ENCODE results near the gene PHF21B.
"Not testable (repeated sequence)": the region's sequence is repeated elsewhere in the genome, so short reads cannot be mapped to it uniquely, and the experiment has no call there.

Gene PHF21B

GRCh38 chr22:44871782-44872181, 138.0 kb downstream of the PHF21B start:
- DNase-seq (ENCODE audit: low read depth), result no peak

GRCh38 chr22:44870021-44870420, 139.8 kb downstream of the PHF21B start:
- DNase-seq (ENCODE audit: low read depth), result no peak

DNA sequence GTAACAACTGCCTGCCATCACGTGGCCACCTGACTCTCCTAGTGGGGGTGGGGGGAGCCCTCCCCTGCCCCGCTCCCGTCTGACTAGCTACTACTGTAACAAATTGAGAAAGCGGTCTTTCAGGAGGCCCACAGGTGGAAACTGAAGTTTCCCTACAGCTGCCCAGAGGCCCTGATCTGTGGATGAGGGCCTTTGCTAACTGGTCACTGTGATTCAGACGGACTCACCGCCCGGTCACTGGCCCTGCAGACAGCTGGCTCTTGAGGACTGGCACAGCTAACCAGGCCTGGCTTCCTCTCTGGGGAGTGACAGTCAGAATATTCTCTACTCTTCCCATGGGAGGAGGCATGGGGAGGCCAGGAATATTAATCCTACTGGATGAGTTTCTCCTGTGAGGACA, 140.6 kb downstream of the PHF21B start:
- DNase-seq (ENCODE audit: low read depth), result no peak

- DNase-seq (ENCODE audit: low read depth), result no peak
Observed at GRCh38 chr22:44865193-44866057, 144.4 kb downstream of the PHF21B start.

DNA sequence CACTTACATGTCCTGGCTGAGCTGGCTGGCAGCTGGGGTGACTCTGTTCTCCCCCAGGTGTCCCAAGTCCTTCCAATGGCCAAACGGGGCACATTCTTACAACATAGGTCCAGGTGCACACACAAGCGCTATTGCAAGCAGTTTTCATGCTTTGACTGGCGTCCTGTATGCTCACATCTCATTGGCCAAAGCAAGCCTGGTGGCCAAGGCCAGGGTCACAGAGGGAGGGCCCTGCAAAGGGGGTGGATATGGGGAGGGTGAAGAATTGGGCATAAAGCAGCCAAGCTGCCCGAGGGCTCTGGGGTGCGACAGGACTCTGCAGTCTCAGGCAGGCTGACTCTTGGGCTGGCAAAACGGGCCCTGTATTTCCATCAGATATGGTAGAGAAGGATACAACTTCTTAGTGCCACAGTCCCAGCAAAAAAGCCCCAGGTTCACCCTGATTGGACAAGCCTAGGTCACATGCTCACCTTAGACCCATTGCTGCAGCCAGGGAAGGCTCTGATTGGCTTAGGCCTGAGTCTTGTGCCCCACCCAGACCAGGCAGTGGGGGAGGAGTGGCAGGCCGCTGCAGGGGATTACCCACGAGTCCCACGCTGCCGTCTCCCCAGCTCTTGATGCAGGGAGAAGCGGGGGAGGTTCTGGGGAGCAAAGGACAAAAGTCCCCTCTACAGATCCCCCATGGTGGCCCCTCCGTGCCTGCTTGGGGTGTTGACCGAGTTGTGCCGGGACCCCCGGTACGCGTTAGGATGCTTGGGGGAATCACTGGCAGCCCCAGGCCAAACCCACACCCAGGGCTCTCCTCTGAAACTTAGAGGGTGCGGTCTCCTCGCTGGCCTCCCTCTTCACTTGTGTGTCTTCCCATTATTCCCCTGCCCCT, 146.6 kb downstream of the PHF21B start:
- DNase-seq (ENCODE audit: low read depth), result no peak

- no peak for DNase-seq (ENCODE audit: low read depth)
Observed at GRCh38 chr22:44862281-44862680, 147.5 kb downstream of the PHF21B start.

DNA sequence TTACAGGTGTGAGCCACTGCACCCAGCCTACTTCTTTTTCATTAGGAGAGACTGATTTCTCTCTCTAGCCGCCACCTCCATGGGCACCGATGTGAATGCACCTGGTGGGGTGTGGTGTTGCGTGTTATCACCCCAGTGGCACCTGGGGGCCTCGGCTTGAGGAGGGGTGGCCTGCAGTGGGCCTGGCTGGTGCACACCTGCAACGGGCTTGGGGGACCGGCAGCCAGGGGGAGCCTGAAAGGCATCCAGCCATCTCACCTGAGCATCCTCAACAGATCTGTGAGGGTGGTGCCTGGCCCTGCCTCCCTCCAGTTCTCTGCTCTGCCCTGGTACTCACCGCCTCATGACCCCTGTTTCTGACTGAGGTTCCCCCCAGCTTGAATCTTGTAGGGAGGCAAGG, 148.6 kb downstream of the PHF21B start:
- no peak for DNase-seq (ENCODE audit: low read depth)

DNA sequence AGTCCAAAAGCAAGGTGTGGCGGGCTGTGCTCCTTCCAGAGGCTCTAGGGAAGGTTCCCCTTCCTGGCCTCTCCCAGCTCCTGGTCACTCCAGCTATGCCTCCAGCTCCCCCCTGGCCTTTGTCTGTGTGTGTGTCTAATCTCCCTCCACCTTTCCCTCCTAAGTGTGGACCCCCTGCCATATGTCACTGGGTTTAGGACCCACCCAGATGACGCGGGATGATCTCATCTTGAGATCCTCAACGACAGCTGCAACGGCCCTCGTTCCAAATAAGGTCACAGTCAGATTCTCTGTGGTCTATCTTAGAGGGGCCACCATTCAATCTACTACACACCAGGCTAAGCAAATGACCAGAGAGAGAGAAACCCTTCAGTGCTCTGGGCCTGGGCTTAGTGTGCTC, 149.5 kb downstream of the PHF21B start:
- no peak for DNase-seq (ENCODE audit: low read depth)

GRCh38 chr22:44859641-44860040, 150.2 kb downstream of the PHF21B start:
- DNase-seq (ENCODE audit: low read depth), result no peak

- DNase-seq (ENCODE audit: low read depth), result not testable (repeated sequence)
Observed at GRCh38 chr22:44858819-44859218, 151.0 kb downstream of the PHF21B start.

- no peak for DNase-seq (ENCODE audit: low read depth)
Observed at GRCh38 chr22:44855855-44856254, 153.9 kb downstream of the PHF21B start.

DNA sequence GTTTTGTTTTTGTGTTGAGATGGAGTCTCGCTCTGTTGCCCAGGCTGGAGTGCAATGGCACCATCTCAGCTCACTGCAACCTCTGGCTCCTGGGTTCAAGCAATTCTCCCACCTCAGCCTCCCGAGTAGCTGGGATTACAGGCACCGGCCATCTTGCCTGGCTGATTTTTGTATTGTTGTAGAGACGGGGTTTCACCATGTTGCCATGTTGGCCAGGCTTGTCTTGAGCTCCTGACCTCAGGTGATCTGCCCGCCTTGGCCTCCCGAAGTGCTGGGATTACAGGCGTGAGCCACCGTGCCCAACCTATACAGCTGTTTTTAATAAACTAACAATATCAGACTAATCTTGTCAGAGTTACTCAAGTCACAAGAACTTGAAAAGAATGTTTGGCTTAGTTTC, 155.2 kb downstream of the PHF21B start:
- not testable (repeated sequence) for DNase-seq (ENCODE audit: low read depth)

DNA sequence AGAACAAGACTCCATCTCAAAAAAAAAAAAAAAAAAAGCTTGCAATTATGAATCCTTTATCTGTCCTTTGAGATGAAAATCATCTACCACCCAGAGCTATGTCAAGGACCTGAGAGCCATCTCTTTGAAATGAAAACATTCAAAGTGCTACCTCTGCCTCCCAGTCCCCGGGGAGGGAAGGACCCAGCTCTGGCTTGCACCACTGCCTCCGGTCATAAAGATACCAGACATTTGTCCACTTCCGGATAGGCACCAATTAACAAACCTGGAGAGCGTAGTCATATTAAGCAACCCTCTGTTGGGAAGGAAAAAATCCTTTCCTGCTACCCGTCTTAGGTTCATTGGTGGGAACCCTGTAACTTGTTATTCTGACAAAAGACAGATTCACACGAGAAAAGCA, 158.9 kb downstream of the PHF21B start:
- DNase-seq (ENCODE audit: low read depth), result no peak

GRCh38 chr22:44848791-44849420, 160.9 kb downstream of the PHF21B start:
- DNase-seq (ENCODE audit: low read depth), result no peak

DNA sequence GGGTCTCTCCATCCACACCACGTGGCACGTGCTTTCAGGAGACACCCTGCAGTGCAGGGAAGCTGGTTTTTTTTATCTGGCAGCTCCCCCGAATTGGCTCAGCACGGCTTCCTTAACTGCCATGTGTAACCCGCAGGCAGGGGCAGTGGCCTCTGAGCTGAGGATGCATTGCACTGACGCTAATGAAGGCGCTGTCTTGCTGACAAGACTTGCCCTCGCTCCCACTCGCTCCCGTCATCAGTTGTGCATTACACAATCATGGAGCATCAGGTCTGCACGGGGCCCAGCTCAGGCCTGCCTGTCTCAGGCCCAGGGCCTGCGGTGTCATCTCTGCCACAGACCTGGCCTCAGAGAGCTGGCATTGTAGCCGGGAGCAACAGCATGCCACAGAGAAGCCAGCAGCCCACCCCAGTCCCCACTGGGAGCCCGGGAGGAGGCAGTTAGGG, 161.5 kb downstream of the PHF21B start:
- DNase-seq (ENCODE audit: low read depth), result no peak

GRCh38 chr22:44847892-44848291, 161.9 kb downstream of the PHF21B start:
- DNase-seq (ENCODE audit: low read depth), result no peak

DNA sequence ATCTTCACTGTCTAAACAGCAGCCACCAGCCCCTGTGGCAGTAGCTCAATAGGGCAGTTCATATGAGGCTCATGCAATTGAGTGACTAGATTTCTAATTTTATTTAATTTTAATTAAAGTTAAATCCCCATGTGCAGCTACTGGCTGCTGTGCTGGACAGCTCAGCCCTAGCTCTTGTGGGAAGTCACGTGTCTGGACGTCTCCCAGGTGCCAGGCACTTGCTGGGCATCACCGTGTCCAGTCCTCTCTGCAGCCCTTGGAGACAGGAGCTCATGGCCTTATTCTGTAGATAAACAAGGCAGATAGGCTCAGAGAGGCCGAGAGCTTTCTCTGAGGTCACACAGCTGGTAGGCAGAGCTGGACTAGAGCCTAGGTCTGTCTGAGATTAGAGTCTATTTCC, 162.4 kb downstream of the PHF21B start:
- DNase-seq (ENCODE audit: low read depth), result no peak

GRCh38 chr22:44846726-44847275, 163.0 kb downstream of the PHF21B start:
- DNase-seq (ENCODE audit: low read depth), result no peak

GRCh38 chr22:44845796-44846720, 163.7 kb downstream of the PHF21B start:
- DNase-seq (ENCODE audit: low read depth), result no peak

DNA sequence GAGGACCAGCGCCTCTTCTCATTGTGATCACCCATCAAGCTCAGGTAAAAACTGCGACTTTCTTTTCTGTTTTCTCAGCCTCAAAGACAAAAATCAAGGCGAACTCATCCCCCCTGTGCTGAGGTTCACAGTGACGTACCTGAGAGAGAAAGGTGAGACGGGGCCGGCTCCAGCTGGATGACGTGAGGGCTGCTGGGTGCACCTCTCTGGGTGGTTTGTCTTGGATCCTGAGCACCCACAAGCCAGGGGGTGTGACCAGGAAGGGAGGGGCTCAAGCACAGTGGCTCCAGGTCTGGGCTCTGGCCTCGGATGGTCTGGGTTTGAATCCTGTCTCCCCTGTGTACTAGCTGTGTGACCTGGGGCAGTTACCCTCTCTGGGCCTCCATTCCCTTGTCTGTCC, 164.6 kb downstream of the PHF21B start:
- no peak for DNase-seq (ENCODE audit: low read depth)

GRCh38 chr22:44842417-44842816, 167.4 kb downstream of the PHF21B start:
- no peak for DNase-seq (ENCODE audit: low read depth)
